Measurements from ENCODE around the gene GARIN3. TPM values are rescaled to one million over a fixed set of nuclear protein-coding genes. Genes with fewer than 3 reads are reported as not detected.

GARIN3 gene
- polyA plus RNA-seq, 1 of the 3 experiments (the other 2 are of a cell fraction) = not detected

- ChIA-PET POLR2A (no interaction called here), CTCF (interaction anchor here (0.7 to 1.3 kb wide), 2 partner anchors 10 to 17 kb away, joined by 3 read pairs; no protein-coding TSS in a partner anchor)
- 40% methylated on average over 14 of the region's 14 CpGs for WGBS (ENCODE audit: low lambda C conversion rate)
Measured at GRCh38 chr5:157165668-157166067, 396 bp downstream of the GARIN3 start.

More at GRCh38 chr5:157165668-157166067, 396 bp downstream of the GARIN3 start:
- H3K9me2 ChIP-seq = no peaks in the 10 kb centered on the region
- H3F3A ChIP-seq (replicated peaks; ENCODE audit: insufficient read depth) = no peaks in the 10 kb centered on the region
- no peak overlapping the region for H3K4me2 ChIP-seq
- no peak for DNase-seq
- no peak overlapping the region for H3K4me3 ChIP-seq (ENCODE audit: low read depth in 2 of 2, low read length in 1 of 2)
- no peak for TF ChIP-seq FOXM1 (IDR thresholded peaks at IDR 0.05; ENCODE audit: low read depth)
- no peak for TF ChIP-seq IRF3 (IDR thresholded peaks at IDR 0.05; ENCODE audit: low read depth, low read length)
- TF ChIP-seq NRF1 (IDR thresholded peaks at IDR 0.05; ENCODE audit: low read depth, low read length) = no peak
- TF ChIP-seq USF2 (IDR thresholded peaks at IDR 0.05; ENCODE audit: borderline replicate concordance, low read depth, low read length) = no peak
- TF ChIP-seq MAX (IDR thresholded peaks at IDR 0.05; ENCODE audit: low read depth) = no peak
- no peak for TF ChIP-seq MXI1 (IDR thresholded peaks at IDR 0.05; ENCODE audit: low read depth, low read length)
- TF ChIP-seq CTCF (IDR thresholded peaks at IDR 0.05) = no peak
- TF ChIP-seq RXRA (IDR thresholded peaks at IDR 0.05; ENCODE audit: borderline replicate concordance, low read depth) = no peak
- no peak for TF ChIP-seq POLR2AphosphoS5 (IDR thresholded peaks at IDR 0.05; ENCODE audit: low read depth, low read length)
- no peak for TF ChIP-seq PBX3 (IDR thresholded peaks at IDR 0.05)
- no peak for TF ChIP-seq TCF12 (IDR thresholded peaks at IDR 0.05)
- TF ChIP-seq RAD21 (IDR thresholded peaks at IDR 0.05; ENCODE audit: low read length) = no peak
- TF ChIP-seq EZH2phosphoT487 (IDR thresholded peaks at IDR 0.05; ENCODE audit: borderline replicate concordance, low read depth) = no peak
- TF ChIP-seq JUND (IDR thresholded peaks at IDR 0.05) = no peak
- H3K36me3 ChIP-seq (replicated peaks in 1 of 2; ENCODE audit: control insufficient read depth in 1 of 2, insufficient read depth in 2 of 2, low read length in 1 of 2) = no peaks in the 10 kb centered on the region
- no peaks in the 10 kb centered on the region for H3K79me2 ChIP-seq (ENCODE audit: insufficient read depth)
- peaks cover 16% of the 10 kb centered on the region; the same call in 1 of the 2 replicates for H3K27me3 ChIP-seq (ENCODE audit: insufficient read depth)
- no peaks in the 10 kb centered on the region for H3K9me3 ChIP-seq
- H3K4me1 ChIP-seq (ENCODE audit: control insufficient read depth in 1 of 2, insufficient read depth in 2 of 2, low read depth in 1 of 2, low read length in 1 of 2) = no peaks in the 10 kb centered on the region
- H4K20me1 ChIP-seq (ENCODE audit: insufficient read depth) = no peaks in the 10 kb centered on the region
- no peak overlapping the region for H3K27ac ChIP-seq (ENCODE audit: low read depth in 2 of 2, low read length in 1 of 2)
- no peak overlapping the region for H2AFZ ChIP-seq (ENCODE audit: low read depth)
- no peak overlapping the region for H3K9ac ChIP-seq
